ENCODE measurements around the gene SOWAHC.

GRCh38 chr2:109582928-109583895 lies 31.0 kb upstream of the SOWAHC start:
- TF ChIP-seq CTCF (IDR thresholded peaks at IDR 0.05) (no peak), POLR2AphosphoS5 (IDR thresholded peaks at IDR 0.05) (no peak)
